Ishikawa (cell line): ENCODE measurements around the gene GNB3.

Source experiments
- CEBPB ChIP-seq: IDR thresholded peaks from 2 replicates; pipeline ENCODE4 v1.6.1; 2012
- CREB1 ChIP-seq: IDR thresholded peaks from 2 replicates; pipeline ENCODE4 v1.6.1; 2012; ENCODE audit warnings: low read depth
- EGR1 ChIP-seq: IDR thresholded peaks from 2 replicates; pipeline ENCODE4 v1.6.1; 2012
- EP300 ChIP-seq: IDR thresholded peaks from 2 replicates; pipeline ENCODE4 v1.6.1; 2012; ENCODE audit warnings: borderline replicate concordance
- MAX ChIP-seq: IDR thresholded peaks from 2 replicates; pipeline ENCODE4 v1.6.1; 2012
- RAD21 ChIP-seq: IDR thresholded peaks from 2 replicates; pipeline ENCODE4 v1.6.1; 2012; ENCODE audit warnings: low read depth
- TCF12 ChIP-seq: IDR thresholded peaks from 2 replicates; pipeline ENCODE4 v1.6.1; 2012; ENCODE audit warnings: low read depth
- TEAD4 ChIP-seq: IDR thresholded peaks from 2 replicates; pipeline ENCODE4 v1.6.1; 2012
- YY1 ChIP-seq: IDR thresholded peaks from 2 replicates; pipeline ENCODE4 v1.6.1; 2012; ENCODE audit warnings: low read depth
- TF ChIP-seq, protein P1 (sequence below): IDR thresholded peaks from 2 replicates; pipeline ENCODE4 v1.6.1; 2012; ENCODE audit warnings: low read depth, mild to moderate bottlenecking

GRCh38 chr12:6866163-6866919, 25.6 kb downstream of the GNB3 start:
- TF ChIP-seq RAD21 (no peak), CREB1 (no peak), YY1 (no peak), MAX (no peak), EP300 (no peak), EGR1 (peak; percentile 82), CEBPB (no peak), TEAD4 (no peak), TCF12 (no peak)
- TF ChIP-seq, protein P1, sequence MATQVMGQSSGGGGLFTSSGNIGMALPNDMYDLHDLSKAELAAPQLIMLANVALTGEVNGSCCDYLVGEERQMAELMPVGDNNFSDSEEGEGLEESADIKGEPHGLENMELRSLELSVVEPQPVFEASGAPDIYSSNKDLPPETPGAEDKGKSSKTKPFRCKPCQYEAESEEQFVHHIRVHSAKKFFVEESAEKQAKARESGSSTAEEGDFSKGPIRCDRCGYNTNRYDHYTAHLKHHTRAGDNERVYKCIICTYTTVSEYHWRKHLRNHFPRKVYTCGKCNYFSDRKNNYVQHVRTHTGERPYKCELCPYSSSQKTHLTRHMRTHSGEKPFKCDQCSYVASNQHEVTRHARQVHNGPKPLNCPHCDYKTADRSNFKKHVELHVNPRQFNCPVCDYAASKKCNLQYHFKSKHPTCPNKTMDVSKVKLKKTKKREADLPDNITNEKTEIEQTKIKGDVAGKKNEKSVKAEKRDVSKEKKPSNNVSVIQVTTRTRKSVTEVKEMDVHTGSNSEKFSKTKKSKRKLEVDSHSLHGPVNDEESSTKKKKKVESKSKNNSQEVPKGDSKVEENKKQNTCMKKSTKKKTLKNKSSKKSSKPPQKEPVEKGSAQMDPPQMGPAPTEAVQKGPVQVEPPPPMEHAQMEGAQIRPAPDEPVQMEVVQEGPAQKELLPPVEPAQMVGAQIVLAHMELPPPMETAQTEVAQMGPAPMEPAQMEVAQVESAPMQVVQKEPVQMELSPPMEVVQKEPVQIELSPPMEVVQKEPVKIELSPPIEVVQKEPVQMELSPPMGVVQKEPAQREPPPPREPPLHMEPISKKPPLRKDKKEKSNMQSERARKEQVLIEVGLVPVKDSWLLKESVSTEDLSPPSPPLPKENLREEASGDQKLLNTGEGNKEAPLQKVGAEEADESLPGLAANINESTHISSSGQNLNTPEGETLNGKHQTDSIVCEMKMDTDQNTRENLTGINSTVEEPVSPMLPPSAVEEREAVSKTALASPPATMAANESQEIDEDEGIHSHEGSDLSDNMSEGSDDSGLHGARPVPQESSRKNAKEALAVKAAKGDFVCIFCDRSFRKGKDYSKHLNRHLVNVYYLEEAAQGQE = no peak
